ENCODE data around the gene EPB41L2.
A peak's percentile ranks its signal among the peaks of the same experiment; 100 is the strongest.

EPB41L2 gene

GRCh38 chr6:130903007-130903406, 160.0 kb downstream of the EPB41L2 start:
- DNase-seq: no peak

DNA sequence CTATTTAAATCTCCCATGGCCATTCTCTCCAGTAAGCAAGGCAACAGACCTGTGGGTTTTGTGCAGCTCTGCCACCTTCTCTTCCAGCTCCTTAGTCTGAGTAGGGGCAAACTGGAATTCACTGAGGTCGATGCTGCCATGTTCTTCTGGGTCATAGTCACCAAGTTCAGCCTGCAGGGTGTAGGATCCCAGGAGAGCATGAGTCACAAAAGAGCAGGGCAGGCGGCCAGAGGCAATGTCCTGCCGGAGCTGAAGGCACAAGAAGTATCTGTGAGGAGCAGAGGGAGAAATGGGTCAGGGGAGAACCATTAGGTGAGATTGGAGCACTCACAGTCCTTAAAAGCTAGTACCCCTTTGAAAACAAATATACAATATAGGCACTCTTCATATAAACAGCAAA, 162.1 kb downstream of the EPB41L2 start:
- no peak for DNase-seq

- no peak for DNase-seq
Observed at GRCh38 chr6:130896249-130896648, 166.8 kb downstream of the EPB41L2 start.

GRCh38 chr6:130895516-130895915, 167.5 kb downstream of the EPB41L2 start:
- no peak for DNase-seq

- DNase-seq: no peak
Observed at GRCh38 chr6:130893766-130894165, 169.3 kb downstream of the EPB41L2 start.

- DNase-seq: no peak
Observed at GRCh38 chr6:130893277-130893676, 169.8 kb downstream of the EPB41L2 start.

- DNase-seq: no peak
Observed at GRCh38 chr6:130890521-130890971, 172.5 kb downstream of the EPB41L2 start.

GRCh38 chr6:130889423-130889822, 173.6 kb downstream of the EPB41L2 start:
- DNase-seq: no peak

GRCh38 chr6:130888246-130888645, 174.8 kb downstream of the EPB41L2 start:
- DNase-seq: no peak

- DNase-seq: no peak
Observed at GRCh38 chr6:130886966-130887365, 176.1 kb downstream of the EPB41L2 start.

DNA sequence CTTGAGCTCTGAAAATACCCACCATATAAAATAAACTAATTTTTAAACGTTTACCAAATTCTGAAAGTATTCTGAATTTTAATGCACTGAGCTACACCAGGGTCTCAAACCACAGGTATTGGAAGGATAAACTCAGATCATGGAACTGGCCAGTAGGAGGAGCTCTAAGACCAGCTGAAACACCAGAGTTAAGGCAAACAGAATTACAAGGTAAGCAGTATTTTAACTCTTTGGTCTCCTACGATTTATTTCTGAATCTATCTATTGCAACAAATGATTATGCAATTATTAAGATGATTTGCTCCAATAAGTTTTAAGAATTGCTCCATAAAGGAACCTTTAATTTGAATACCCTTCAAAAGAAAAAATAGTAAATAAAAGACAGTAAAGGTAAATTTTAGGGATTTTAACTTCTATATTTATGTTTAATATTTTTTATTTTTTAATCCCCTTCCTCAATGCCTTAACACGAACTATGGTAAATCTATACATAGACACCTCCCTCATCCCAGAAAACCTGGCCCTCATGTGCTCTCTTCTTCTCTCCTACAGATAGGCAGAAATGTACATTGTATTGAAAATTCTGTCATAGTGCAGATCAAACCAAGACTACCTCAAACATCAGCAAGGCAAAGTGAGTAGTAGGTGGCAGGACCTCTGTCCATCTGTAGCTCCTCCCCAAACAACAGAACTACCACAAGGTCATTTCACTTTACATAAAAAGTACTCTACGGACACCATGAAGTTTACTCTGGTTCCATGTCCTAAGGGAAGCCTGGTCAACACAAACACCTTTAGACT, 177.5 kb downstream of the EPB41L2 start:
- DNase-seq: peak; percentile 81

DNA sequence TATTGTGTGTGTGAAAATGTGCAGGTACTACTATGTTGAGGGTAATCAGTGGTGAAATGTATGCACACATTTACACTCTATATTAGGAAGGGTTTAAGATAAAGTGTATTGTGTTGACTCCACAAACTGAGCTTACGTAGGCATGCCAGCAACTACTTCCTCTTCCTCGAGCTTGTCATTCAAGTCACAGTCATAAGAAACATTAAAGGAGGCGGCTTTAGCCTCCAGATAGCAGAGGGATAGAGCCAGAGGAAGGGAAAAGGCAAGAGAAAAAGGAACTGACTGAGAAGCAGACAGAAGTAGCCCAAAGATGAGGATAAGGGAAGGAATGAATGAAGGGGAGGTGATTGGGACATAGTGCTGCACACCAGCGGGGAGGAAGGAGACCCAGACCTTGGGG, 180.7 kb downstream of the EPB41L2 start:
- no peak for DNase-seq

- DNase-seq: no peak
Observed at GRCh38 chr6:130879826-130880225, 183.2 kb downstream of the EPB41L2 start.

DNA sequence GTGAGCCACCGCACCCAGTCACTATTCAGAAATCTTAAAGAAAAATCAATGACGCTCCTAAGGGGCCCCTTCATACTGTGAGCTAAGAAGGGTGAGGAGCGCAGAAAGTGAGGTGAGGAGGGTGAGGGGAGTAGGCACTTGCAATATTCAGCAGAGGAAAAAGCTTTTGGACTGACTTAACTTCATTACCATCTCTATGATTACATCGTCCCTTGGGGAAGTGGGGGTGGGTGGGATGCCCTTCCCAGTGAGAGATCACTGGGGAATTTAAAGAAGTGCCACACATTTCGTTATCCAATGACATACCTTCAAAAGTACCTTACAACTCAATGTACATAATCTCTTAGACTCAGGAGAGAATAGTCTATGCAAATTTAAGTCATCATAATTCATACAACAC, 189.3 kb downstream of the EPB41L2 start:
- no peak for DNase-seq

- peak; percentile 68 for DNase-seq
Observed at GRCh38 chr6:130872250-130873095, 190.6 kb downstream of the EPB41L2 start.

DNA sequence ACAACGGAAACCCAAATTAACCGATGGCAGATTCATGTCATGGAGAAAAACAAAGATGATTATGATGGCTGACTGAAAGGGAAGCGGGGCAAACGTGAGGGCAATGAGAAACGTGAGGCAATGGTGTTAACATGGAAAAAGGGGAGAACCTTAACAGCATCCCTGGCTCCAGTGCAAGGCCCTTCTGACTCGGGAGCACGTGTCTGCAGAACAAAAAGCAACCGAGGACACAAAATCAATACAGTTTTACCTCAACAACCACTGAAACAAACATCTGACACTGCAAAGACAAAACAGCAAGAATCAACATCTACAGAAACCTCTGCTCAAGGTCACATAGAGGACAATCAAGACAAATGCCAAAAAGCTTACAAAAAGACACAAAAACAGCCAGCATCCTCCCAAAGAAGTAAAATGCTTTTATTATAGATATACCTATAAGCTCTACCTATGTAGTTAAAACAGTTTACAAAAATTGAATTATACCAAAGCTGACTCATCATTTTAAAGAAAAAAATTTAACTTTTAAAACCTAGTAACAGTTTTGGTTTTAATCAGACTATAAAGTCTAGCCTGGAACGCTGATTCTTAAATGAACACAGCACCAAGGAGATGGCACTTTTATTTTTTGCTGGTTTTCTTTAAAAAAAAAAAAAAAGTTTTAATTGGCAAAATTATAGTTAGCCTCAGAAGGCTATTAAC, 192.7 kb downstream of the EPB41L2 start:
- no peak for DNase-seq

DNA sequence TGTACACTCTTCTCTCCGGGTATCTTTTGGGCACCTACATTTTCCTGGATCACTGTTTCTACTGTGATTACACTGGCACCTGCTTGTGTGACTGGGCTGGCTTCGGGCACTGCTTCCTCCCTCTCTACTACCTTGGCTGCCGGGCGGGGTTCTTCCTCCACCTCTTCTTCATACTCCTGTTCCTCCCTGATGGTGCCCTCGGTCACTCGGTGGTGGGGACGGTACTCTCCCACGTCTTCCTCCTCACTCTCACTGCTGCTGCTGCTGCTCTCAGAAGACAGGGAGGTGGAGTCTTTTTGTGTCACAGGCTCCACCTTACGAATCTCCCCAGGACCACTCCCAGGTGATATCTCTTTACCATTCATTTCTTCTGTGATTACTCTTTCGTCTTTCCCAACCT, 193.4 kb downstream of the EPB41L2 start:
- DNase-seq: no peak

DNA sequence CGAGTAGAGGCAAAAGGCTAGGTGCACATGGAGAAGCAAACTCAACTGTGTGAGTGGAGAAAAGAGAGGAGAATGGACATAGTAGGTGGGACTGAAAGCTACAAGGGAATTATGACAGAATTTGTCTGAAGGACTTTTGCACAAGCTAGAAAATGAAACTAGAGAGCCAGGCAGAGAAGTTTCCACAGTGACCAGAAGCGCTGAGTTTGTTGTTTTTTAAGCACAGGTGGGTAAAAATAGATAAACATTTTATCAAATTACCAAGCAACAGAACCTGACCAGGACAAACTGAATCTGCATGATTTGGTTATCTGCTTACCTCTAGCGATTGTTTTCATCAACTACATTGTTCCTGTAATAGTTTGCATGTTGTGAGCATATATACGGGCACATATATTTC, 197.3 kb downstream of the EPB41L2 start:
- DNase-seq: no peak

DNA sequence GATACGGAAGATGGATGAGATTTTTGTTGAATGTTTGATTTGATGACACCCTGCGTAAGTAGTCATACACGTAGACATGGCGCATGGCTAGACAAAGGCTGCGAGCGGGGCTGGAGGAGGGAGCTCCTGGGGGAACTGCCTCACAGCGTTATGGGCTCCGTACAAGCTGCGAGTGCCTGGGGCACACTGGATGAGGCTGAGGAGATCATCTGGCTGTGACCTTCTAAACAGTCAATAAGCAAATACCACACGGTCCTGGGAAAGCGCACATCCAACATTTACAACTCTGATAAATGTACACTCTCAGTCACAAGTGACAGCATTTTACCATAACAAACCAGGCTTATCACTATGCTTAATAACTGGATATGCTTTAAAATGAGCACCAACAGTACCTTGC, 198.7 kb downstream of the EPB41L2 start:
- DNase-seq: no peak

DNA sequence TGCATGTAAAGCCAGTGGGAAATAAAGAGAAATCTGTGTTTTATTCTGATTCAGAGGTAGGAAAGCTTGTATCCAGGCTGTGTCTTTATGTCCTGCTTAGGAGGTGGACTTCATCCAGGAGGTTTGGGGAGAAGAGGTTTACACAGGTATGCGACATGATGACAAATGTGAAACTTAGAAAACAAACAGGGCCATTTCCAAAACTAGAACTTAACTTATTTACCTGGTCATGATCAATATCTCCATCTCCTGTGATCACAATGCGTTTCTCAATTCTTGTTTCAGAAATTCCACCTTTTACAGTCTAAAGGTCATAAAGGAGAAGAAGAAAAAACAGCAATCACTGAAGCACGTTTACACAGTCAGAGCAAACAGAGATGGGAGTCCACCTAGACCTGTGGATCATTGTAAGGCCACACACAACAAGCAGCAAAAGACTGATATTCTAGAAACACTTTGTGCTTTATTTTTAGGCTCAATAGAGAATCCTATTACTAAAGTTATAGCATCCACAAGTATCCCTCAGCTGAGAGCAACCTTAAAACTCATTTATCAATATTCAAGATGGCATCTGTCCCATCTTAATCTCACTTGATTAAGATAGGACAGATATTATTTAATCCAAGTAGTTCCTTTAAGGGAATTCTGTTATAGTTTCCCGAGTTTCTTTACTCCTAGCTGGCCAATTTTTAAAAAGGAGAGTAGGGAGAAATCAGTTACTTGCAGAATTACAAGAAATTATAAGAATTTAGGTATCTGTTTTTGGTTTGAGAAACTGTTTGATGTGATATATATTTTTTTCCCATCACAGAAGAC, 199.4 kb downstream of the EPB41L2 start:
- DNase-seq: no peak

GRCh38 chr6:130862370-130862769, 200.7 kb downstream of the EPB41L2 start:
- no peak for DNase-seq

DNA sequence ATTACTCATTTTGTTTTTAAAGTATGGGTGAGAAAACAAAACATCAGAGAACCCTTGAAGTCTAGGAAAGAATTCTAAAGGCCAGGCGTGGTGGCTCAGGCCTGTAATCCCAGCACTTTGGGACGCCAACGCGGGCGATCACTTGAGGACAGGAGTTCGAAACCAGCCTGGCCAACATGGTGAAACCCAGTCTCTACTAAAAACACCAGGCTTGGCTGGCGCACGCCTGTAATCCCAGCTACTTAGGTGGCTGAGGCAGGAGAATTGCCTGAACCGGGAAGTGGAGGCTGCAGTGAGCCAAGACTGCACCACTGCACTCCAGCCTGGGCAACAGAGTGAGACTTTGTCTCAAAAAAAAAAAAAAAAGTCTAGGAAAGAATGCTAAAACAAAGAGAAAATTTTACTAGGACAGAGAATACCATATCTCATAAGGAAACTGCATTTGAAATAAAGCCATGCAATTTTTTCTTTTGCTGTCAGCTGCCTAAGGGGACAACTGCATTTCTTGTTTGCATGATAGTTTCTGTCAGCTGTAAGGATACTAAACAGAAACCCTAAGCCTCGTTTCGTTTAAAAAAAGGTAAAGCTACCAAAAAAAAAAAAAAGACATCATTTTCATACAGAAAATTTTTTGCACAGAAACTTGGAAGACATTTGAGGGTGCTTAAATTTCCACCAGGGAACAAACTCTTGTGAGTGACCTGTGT, 203.7 kb downstream of the EPB41L2 start:
- no peak for DNase-seq
